ENCODE data around the gene CRACDL.
A peak's percentile ranks its signal among the peaks of the same experiment; 100 is the strongest.

The CRACDL gene

DNA sequence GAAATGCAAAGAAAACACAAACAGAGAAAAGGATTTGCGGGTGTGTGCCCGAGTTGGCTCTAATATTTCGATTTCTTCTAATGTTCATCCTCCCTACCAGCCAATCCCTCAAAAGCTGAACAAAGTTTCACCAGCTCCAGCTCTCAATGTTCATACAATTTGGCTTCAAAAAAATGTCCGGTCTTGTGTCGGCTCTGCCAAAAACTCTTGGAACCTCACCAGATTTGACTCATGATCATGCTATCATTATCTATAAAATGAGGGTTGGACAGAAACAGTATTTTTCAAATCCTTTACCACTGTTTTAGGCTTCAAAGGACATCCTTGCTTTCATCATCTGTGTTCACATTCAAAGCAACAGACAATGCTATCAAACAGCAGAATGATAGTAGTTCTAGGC is 88.2 kb downstream of the CRACDL start:
- DNase-seq, result no peak

DNA sequence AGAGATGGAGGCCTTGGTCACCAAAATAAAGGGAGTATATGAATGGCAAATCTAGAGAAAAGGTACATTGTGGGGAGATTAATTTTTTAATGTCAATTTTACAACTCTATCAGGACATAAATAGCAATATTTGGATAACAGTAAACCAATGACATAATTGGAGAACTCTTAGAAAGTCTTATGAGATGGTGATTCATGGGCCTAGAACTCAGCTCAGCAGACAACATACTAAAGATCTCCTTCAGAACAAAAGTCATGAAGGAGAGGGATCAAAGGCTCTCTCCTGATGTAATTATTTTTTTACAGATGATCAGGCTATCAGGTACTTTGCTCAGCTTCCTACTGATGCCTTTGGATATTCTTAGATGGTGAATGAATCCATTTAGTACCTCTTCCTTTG is 90.0 kb downstream of the CRACDL start:
- DNase-seq, result no peak

DNA sequence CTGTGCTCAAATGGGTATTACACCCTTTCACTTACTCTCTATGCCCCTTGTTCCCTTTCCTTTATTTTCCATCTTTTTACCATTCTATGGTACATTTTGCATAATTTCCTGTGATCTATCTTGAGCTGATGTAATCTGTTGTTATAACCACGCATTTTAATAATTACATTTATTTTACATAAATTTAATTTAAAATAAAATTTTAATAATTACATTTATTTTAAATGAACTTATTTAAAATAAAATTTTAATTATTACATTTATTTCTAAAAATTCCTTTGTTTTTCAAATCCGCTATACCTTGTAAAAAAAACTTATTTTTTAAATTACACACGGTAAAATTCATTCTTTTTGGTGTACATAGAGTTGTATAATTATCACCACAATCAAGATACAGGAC is 93.9 kb downstream of the CRACDL start:
- no peak for DNase-seq

DNA sequence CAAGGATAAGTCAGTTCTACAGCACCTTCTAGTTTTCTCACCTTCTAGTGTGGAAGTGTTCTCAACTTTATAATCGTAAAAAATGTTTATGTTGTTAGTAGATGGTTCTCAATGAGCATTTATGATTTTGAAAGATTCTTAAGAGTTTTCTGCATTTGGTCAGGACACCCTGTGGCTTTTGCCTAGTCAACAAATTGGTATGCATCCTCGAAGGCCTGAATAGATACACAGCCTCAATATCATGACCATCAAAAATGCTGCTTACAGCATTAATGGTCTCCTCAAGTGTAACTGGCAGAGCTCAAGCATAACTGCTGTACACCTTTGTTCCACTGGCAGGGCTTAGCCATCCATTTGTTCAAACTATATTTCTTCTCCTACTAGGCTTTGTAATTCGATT is 96.7 kb downstream of the CRACDL start:
- no peak for DNase-seq

DNA sequence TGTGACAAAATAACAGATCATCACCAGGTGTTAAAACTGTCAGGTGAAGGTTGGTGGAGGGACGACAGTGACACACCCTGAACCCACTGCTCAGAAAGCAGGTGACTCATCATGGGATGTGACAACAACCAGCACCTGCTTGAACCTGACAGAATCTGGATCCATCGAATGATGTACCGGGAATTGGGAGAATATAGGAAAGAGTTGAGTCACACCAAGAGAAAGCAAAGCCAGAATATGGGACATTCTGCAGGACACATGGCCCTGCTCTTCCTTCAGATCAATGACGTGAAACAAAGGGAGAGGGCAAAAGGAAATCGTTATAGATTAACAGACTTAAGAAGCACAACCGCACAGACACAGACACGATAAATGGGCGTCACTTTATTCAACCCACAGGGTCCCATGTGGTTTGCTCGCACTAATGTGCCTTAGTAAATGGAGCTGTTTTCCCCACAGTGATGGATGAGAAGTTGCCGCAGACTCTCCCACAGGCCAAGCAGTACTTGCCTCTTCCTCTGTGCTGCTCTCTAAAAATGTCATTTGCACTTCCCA is 100.1 kb downstream of the CRACDL start:
- no peak for DNase-seq

DNA sequence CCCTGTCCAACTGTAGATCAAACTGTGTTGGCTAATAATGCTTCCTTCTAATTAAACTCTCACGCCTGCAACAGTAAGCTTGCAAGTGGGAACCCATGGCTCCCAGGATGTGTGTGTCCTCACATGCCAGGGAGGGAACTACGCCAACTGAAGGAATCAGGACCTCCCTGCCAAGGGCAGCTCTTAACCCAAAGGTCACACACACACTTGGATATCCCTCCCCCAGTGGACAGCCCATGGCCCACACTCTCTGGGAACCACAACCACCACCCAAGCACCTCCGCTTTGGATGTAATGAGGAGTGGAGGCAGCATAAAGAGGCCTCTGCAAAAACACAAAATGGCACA is 102.1 kb downstream of the CRACDL start:
- DNase-seq, result no peak

DNA sequence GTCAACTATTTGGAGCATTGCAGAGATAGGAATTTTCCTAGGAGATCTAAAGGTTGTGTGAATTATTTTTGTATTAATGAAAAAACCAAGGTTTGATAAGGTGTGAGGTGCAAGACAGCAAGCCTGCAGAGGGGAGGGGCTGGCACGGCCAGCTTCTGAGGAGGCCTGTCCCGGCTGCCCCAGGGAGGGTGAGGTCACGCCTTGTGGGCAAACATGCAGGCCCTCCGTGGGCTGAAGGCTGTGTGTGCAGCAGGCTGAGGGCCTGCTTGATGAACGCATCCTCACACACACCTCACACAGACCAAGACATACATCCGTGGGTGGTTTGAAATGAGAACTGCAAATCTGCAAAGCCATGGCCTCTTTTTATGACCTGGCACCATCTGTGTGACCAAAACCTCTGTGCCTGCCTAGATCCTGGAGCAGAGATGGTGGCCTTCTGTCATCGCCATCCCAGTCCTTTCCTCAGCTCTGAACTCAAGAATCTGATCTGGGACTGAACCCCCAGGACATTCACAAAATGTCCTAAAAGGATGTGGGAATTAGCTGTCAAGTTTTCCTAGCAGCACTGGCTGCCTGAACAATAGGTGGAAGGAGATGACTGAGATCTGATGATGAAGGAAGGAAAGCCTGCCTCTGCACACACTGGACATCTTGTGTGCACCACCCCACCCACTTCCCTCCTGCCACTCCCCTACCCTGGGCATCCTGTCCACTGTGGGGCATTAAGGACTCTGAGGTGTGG is 102.7 kb downstream of the CRACDL start:
- no peak for DNase-seq

DNA sequence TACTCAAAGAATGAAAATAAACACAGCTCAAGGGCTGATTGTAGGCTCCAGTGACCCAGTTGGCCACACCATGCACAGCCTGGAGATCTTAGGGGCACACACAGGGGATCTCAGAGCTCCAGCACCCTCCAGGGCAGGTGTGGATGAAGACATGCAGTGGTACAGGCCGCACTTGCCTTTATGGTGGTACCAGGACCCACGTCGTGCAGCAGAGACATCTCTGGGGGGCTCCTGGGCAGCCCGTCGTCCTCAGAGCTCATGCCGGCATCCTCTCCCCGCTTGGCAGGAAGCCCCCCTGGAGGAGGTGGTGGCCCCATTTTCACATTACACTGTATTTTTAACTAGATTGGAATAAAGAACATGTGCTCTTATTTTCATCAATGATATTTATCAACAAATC is 103.9 kb downstream of the CRACDL start:
- DNase-seq, result no peak

DNA sequence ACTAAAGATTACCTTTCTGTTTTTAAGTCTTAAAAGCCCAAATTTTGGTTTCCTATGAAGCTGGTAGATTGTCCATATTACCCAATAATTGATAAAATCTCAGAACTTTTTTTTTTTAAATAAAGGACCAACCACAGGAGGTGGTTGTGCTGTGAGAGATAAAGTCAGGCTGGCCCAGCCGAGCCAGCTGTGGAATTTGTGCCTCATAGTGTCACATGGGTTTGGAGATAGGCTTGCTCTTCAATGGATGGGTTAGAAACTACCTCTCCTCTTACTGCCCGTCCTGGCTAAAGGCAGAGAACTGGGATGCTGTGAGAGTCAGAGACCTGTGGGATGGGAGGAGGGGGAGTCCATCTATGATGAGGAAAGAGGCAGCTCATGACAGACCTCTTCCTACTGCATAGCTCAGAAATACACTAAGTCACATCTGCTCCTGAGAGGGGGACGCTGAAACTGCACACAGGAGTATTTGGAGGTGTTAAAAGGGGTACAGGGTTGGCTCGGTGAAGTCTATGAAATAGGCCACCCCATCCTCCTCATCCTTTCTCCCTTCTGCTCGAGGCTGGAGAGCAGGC is 105.4 kb downstream of the CRACDL start:
- no peak for DNase-seq

DNA sequence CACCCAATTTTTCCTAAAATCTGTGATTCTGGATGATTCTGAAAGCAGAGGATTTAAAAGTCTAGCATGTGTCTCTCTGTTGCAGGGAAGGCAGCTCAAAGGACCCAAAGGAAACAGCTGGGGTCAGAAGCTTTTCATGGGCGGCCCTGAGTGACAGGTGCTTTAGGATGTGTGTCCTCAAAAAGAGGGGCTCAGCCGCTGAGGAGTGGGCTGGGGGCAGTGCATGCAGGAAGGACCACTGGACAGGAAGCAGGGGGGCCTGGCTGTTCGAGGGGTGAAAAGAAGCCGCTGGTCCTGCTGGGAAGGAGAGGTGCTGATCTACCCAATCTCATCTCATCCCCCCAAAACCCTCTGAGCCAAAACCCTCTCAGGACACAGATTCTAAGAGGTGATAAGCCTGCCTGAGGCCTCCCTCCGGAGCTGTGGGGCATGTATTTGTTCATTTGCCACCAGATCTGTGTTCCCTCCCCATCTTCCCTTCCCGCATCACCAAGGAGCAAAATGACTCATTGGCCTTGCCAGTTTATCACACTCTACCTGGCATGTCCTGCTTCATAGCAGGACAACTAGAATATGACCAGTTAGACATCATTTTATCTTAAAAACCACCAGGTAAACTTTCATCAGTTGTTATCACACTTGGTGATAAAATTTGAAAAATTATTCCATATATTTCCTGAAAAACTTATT is 106.3 kb downstream of the CRACDL start:
- no peak for DNase-seq

DNA sequence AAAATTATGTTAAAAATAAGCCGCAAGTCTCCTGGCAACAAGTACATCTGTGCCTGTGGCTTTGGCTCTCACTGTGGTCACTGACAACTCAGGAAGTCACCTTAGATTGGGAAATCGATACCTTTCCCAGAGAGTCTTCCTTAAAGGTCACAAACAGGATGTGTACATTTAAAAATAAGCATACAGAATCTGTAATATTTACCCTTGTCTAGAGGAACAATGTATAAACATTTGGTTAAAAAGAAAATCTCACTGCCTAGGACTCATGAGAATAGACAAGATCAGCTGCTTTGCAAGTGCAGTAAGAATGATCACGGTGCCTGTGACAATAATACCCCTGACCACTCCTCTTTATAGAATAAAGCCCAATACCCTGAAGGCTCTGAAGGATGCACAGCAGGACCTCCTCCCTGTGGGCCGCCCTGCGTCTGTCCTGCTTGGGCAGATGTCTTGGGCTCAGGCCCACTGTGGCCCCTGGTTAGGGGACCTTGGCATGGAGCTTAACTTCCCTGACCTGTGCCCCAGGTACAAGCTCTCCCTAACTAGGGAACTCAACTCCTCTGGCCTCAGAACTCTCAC is 107.1 kb downstream of the CRACDL start:
- DNase-seq, result no peak

DNA sequence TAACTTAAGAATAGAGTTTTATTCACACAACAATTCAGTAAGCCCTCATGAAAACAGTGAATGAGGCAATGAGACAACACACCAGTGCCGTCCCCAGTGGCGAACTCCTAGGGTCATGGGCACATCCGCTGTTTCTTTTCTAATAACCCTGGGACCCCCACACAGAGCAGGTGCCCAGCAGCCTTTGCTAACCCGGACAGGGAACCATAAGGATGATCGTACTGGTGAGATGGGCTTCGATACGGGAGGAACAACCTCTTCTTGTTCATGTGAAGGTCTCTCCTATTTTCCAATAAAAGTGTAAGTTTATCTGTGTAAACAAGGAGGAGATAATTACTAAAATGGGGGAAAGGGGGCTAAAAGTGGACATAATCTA is 107.7 kb downstream of the CRACDL start:
- DNase-seq, result no peak

DNA sequence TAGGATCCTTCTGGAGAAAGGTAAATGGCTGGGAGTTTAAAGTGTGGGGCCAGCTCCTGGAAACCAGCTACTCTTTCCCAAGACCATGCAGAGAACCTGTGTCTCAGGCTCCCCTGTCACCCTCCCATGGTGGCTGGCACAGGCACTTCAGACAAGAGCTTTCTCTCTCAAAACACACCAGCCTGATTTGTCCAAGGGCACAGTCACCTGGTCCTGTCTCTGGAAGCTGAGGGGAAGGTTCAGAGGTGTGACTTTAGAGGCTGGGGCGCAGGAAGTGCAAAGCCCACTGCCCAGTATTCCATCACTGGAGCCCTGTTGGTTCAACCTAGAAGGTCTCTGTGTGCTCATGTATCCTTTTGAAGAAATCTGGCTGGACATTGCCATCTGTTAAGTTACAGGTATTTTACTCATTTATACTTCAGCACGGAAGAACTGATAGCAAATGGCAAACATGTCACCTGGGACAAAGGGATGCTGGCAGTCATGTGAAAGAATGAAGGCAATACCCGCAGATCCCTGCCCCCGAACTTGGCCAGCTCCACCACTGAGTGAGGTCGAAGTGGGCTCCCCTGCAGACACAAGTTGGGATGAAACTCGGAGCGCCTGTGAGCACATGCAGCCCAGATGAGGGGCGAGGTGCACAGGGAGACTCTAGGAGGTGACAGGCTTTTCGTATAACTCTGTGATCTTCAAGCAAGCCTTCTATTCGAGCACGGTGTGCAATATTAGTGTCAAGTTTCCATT is 108.2 kb downstream of the CRACDL start:
- DNase-seq, result no peak

DNA sequence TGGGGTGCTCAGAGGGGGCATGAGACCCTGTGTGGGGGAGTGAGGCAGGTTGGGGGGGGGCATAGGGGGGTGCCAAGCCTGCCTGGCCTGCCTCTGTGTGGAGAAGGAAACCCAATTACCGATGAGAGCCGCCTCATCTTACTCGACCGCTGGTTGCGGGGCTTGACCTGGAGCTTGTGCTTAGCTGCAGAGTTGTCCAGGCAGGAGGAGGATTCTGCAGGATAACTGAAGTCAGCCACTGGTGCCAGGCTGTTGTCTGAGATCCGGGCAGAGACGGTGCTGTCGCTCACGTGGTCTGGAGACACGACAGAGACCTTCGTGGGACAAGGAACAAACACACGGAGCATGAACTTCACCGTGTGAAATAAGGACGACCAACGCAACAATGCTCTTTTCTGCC is 109.2 kb downstream of the CRACDL start:
- DNase-seq, result no peak

DNA sequence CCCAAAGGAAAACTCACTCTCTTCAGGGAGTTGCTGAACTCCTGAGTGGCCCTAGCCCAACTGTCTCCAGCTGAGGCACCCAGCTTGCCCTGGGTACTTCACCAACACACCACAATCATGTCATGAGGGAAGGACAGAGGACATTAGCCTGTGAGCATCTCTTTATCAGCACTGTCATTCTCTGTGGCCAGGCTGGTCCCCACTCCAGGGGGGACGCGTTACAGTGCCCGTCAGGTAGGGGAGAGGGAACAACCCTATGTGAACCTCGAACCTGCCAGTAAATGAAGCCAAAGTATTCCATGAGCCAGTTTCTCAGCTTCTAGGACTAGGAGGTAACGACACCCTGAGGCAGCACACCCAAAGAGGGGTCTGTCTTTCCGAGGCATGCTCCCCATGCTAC is 110.2 kb downstream of the CRACDL start:
- DNase-seq, result no peak

DNA sequence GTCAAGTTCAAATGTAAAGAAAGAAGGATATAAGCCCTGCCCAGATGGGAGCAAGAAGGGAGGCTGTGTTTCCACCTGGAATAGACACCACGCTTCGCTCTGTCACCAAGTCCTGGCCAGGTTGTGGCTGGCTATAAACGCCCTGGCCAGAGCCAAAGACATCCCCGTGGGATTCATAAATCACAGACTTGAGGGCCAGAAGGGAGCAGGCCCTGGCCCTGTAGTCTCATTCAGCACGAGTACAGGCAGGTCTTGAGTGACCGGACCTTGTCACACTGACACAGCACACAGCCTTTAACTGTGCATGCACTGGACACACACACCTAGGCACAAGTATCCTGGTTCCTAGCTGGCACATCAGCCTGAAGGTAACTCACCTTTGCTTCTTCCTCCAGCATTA is 110.6 kb downstream of the CRACDL start:
- DNase-seq, result no peak

DNA sequence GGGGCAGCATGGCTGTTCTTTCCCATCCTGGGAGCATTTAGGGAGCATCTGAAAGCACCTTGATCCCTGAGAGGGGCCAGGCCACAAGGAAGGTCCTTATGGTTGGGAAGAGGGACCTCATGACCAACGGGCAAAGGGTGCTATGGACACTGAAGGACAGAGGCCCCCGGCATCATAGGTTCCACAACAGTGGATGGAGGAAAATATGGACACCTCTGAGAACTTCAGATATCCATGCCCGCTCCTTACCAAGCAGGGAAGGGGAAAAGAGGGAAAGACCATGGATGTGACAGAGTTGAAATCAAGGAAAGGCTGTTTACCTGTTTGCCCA is 111.0 kb downstream of the CRACDL start:
- DNase-seq, result no peak

DNA sequence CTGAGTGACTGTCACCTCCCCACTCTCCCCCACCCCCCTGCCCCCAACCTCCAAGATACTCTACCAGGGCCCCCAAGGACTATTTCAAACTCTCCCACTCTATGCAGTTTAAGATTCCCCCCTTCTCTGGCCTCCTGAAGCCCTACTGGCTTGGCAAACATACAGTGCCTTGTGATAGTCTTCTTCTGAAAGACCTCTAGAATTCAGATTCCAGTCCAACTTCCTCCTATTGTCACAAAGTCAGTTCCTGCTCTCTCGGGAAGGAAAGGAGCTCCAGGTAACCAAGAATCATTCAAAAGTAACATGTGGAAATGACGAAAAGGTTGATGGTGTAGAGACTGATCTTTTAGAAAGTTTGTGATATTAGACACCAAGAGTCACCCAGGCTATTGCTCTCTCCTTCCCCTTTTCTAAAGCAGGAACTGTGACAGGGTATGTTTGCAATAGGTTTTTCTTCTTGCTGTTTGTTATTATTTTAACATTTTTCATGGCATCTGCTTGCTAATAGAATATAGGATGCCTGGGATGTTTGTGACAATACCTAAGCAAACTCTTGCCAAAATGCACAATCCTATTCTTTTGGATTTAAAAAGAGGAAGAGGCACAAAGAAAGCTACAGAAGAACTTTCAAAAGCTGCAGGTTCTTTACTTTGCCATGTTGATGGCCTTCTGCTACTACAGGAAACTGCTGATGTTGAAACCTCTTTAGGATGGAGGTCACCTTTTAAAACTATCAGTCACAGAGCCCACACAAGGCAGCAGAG is 111.6 kb downstream of the CRACDL start:
- no peak for DNase-seq

DNA sequence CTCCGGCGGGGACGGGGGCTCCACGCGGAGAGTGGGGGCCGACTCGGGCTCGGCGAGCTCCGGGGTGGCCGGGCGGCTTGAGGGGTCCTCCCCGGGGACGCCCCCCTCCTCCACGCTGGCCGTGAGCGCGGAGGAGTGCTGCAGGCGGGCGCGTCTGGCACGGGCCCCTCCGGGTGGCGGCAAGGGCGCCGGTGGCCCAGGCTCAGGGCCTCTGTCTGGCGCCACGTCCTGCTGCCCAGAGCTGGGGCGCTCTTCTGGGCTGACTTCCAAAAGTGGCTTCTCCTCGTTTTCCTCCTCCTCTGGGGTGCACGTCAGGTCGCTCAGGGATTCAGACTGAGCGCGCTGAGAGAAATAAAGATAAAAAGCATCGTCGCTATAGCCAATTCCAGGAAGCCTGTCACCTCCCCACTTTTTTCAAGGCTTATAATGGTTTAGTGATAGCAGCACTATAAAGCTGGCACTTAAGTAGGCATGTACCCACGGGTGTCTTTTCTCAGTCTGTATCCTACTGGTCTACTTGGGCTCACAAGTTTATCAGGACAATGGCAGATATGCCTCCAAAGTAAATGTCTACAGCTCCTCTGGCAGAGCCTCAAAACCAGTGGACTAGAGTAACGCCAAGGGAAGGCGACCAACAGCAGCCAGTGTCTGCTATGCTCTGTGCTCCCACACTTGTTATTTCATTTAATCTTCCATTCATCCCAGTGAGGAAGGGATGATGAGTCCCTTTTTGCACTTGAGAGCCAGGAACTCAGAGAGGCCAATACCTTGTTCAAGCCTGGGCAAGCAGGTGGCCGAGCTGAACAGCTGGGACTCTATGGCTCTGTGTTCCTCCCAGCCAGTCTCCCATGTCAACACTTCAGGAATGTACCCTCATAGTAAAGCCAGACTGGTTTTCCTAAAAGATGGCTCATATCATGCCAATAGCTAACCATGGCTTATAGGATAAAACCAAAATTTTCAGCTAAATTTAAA is 112.5 kb downstream of the CRACDL start:
- DNase-seq, result peak; percentile 21

DNA sequence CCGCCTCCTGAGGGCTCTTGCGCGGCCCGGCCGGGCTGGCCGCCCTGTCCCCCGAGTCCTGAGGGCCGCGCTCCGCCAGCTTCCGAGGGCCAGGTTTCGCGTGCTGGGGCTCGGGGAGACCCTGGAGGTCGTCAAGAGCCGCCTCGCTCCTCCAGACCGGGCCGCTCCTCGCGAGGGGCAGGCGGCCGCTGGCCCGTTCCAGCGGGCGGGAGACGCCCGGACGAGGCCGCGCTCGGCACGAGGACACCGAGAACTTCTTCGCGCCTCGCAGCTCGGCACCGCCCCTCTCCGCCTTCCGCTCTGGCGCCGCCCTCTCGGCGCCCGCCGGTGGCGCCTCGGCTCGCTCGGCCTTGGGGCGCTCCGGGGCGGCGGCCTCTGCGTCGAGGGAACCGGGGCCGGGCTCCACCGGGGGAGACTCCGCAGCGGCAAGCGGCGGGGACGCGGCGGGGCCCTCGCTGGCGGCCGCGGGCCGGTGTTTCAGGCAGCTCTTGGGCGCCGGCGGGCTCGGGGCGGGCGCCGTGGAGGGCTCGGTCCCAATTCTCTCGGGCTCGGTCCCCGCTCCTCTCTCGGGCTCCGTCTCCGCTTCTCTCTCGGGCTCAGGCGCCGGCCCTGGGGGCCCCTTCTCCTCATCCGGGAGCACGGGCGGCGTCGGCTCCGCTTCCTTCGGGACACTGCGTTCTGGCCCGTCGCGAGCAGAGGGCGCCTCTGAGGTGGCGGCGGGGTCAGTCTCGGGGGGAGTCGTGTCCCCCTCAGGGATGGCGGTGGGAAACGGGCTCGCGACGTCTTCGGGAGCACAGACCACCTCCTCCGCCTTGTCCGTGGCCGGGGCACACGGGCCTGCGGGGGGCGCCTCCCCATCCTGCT is 113.5 kb downstream of the CRACDL start:
- DNase-seq, result peak; percentile 71

Measured in stimulated activated CD8-positive, alpha-beta memory T cell treated with anti-CD3 and anti-CD28 coated beads, Interleukin-4, amount 100 ng/mL, for 48 hours (primary cell).